HG02763 (cell line): ENCODE results near the gene PRCD.

ENCODE experiments used
- ATAC-seq: cut with Tn5 transposase; IDR thresholded peaks from one replicate; pipeline ENCODE4 v1.9.1; 2021; ENCODE audit warnings: mild to moderate bottlenecking, moderate library complexity; ENCODE audit not compliant: unreplicated experiment

PRCD gene

DNA sequence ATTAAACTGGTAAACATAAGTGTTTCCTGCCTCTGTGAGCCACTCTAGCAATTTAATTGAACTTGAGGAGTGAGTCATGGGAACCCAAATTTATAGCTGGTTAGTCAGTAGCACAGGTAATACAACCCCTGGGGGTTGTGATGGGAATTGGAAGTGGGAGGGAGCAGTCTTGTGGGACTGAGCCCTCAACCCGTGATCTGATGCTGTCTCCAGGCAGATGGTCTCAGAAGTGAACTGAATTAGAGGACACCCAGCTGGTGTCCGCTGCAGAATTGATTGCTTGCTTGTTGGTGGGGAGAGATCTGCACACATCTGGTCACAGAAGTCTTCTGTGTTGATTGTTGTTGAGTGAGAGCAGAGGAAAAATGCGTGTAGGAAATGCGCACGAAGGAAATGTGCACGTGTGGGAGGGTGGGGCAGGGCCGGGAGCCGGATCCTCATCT lies 53.6 kb downstream of the PRCD start:
- no peak for ATAC-seq

DNA sequence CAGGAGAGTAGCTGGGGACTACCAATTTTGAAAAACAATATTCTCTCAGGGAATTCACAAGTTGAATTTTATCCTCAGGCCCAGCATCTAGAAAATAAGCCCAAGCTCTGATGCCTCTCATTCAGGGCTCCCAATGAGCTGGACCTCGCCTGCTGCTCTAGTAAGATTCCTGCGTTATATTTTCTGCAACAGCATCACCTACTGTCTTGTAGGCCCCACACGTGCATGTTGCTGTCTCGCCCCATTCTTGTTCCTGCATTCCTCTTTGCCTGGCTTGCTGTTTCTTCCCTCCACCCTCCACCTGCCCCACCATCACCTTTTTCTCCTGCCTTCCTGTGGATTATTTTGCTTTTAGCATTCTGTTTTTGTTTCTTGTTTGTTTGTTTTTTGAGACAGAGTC lies 54.1 kb downstream of the PRCD start:
- no peak for ATAC-seq

DNA sequence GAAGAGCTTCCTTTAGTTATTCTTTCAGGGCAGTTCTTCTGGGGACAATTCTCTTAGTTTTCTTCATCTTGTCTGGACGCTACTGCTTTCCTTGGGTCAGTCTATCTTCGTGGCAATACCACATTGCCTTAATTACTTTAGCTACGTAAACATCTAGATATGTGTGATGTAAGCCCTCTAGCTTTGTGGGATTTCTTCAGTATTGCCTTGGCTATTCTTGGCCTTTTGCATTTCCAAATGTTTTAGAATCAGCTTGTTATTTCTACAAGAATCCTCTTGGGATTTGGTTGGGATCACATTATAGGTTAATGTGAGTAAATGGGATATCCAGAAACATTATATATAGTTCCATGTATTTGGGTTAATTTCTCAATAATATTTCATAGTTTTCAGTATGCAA lies 54.8 kb downstream of the PRCD start:
- ATAC-seq, result no peak
